ENCODE data around the gene DIDO1. TPM values are rescaled to one million over a fixed set of nuclear protein-coding genes. Genes with fewer than 3 reads are reported as not detected.

Gene DIDO1
- total and polyA plus RNA-seq, 2 of the 4 experiments (the other 2 are of a cell fraction), result 21.8 to 28.1 TPM

- intact Hi-C loops (cut with micrococcal nuclease), result no loop called here
- H3K36me3 ChIP-seq (ENCODE audit: control insufficient read depth, insufficient read depth, low read length), result peaks cover 17% of the 10 kb centered on the region
- no peak overlapping the region for H2BK120ac ChIP-seq (ENCODE audit: low read depth, low read length)
- H3K9me1 ChIP-seq (ENCODE audit: insufficient read depth, low read length), result peaks cover 24% of the 10 kb centered on the region
- no peak overlapping the region for H3K14ac ChIP-seq (replicated peaks; ENCODE audit: low read depth, low read length)
- no peak overlapping the region for H3K4me2 ChIP-seq (ENCODE audit: low read depth, low read length)
- no peak overlapping the region for H3K9ac ChIP-seq (ENCODE audit: low read depth, low read length)
- in situ Hi-C loops (cut with MboI; ENCODE audit: low sequenced_read_pairs), result no loop called here
- no peak overlapping the region for H3K4me3 ChIP-seq (ENCODE audit: insufficient read depth, low read depth, low read length)
- TF ChIP-seq MAFK (IDR thresholded peaks at IDR 0.05; ENCODE audit: low read depth, low read length) (no peak), CHD1 (IDR thresholded peaks at IDR 0.05; ENCODE audit: low read depth, low read length) (no peak), CEBPB (IDR thresholded peaks at IDR 0.05; ENCODE audit: low read depth, low read length) (no peak), ELK1 (IDR thresholded peaks at IDR 0.05; ENCODE audit: borderline replicate concordance, low read depth, low read length) (no peak), RCOR1 (IDR thresholded peaks at IDR 0.05; ENCODE audit: insufficient replicate concordance, low read length) (no peak), RAD21 (IDR thresholded peaks at IDR 0.05; ENCODE audit: low read length) (no peak), RFX5 (IDR thresholded peaks at IDR 0.05; ENCODE audit: low read depth, low read length) (no peak), FOS (IDR thresholded peaks at IDR 0.05; ENCODE audit: low read depth, low read length) (no peak), USF2 (IDR thresholded peaks at IDR 0.05; ENCODE audit: low read depth, low read length) (no peak), SMC3 (IDR thresholded peaks at IDR 0.05; ENCODE audit: low read depth, low read length) (no peak), BHLHE40 (IDR thresholded peaks at IDR 0.05; ENCODE audit: low read depth, low read length) (no peak), POLR2A (IDR thresholded peaks at IDR 0.05; ENCODE audit: low read depth, low read length) (no peak)
- BruUV-seq (replicated peaks), result no TSS peak
- no peak overlapping the region for H2AFZ ChIP-seq (replicated peaks; ENCODE audit: low read length, poor library complexity)
- H3K79me1 ChIP-seq (ENCODE audit: low read depth in 1 of 2, low read length in 2 of 2), result peaks cover 3 to 58% of the 10 kb centered on the region in 2 experiments; a peak in 3 of 4 replicates
- no peak overlapping the region for H3K4ac ChIP-seq (ENCODE audit: low read depth, low read length)
- no peak overlapping the region for H2AK9ac ChIP-seq (replicated peaks; ENCODE audit: low read depth, low read length, poor library complexity)
- no peak overlapping the region for H4K8ac ChIP-seq (ENCODE audit: low read depth in 2 of 2, low read length in 2 of 2)
- ATAC-seq (ENCODE audit: low read depth) (no peak), DNase-seq (no peak)
- H3K4me1 ChIP-seq (ENCODE audit: control insufficient read depth, insufficient read depth, low read length), result peaks cover 11% of the 10 kb centered on the region; the same call in 1 of the 2 replicates
- no peak overlapping the region for H2BK15ac ChIP-seq (ENCODE audit: low read depth, low read length)
- ChIA-PET POLR2A (ENCODE audit: unreplicated experiment) (no interaction called here), CTCF (no interaction called here)
- H4K91ac ChIP-seq (ENCODE audit: insufficient read depth, low read depth, low read length), result no peak overlapping the region
- no peak overlapping the region for H2BK20ac ChIP-seq (ENCODE audit: low read depth, low read length)
- no peak overlapping the region for H4K5ac ChIP-seq (ENCODE audit: low read depth, low read length)
- H2AK5ac ChIP-seq (ENCODE audit: low read depth, low read length), result no peak overlapping the region
- no peak overlapping the region for H3K18ac ChIP-seq (ENCODE audit: low read depth, low read length)
- H2BK5ac ChIP-seq (ENCODE audit: low read depth, low read length, poor library complexity, severe bottlenecking), result no peak overlapping the region
- dilution Hi-C loops (cut with HindIII; ENCODE audit: low sequenced_read_pairs, unreplicated experiment), result no loop called here
- no peaks in the 10 kb centered on the region for H3K27me3 ChIP-seq (ENCODE audit: control insufficient read depth, insufficient read depth, low read length)
- H3K56ac ChIP-seq (ENCODE audit: extremely low read depth, insufficient read depth, low read length), result no peak overlapping the region
- H3K27ac ChIP-seq (ENCODE audit: insufficient read depth, low read length), result no peak overlapping the region
- H4K20me1 ChIP-seq (ENCODE audit: insufficient read depth, low read length), result peaks cover 75% of the 10 kb centered on the region
- peak overlapping the region; percentile 10; the same call in 1 of the 2 replicates for H3K23ac ChIP-seq (ENCODE audit: low read depth, low read length)
- WGBS, 2 experiments (ENCODE audit: extremely low coverage in 2 of 2, insufficient read length in 1 of 2), result 83% methylated on average over 3 of the region's 3 CpGs; no CpG with 5 or more reads in 1 of the 2 experiments
- no peaks in the 10 kb centered on the region for H3K9me3 ChIP-seq (ENCODE audit: control insufficient read depth, insufficient read depth, low read length)
These were observed 7.7 kb upstream of the DIDO1 start for GRCh38 chr20:62933966-62934365.

All from IMR-90 (cell line).